Rectal smooth muscle tissue (tissue), 1 donor: ENCODE results near the gene EFCAB6.

Experiments used
- H3K27ac ChIP-seq: one replicate; pipeline ENCODE4 v1.7.0; 2013; ENCODE audit warnings: low read depth, low read length, inconsistent platforms
- H3K27me3 ChIP-seq: one replicate; pipeline ENCODE4 v1.7.0; 2013; ENCODE audit warnings: low read length; ENCODE audit not compliant: control insufficient read depth, insufficient read depth
- H3K36me3 ChIP-seq: one replicate; pipeline ENCODE4 v1.7.0; 2013; ENCODE audit warnings: low read length; ENCODE audit not compliant: control insufficient read depth, insufficient read depth
- H3K4me1 ChIP-seq: one replicate; pipeline ENCODE4 v1.7.0; 2013; ENCODE audit warnings: low read length; ENCODE audit not compliant: control insufficient read depth, insufficient read depth
- H3K4me3 ChIP-seq: one replicate; pipeline ENCODE4 v1.7.0; 2013; ENCODE audit warnings: low read length
- H3K9ac ChIP-seq: one replicate; pipeline ENCODE4 v1.7.0; 2013; ENCODE audit warnings: low read length

EFCAB6 gene

DNA sequence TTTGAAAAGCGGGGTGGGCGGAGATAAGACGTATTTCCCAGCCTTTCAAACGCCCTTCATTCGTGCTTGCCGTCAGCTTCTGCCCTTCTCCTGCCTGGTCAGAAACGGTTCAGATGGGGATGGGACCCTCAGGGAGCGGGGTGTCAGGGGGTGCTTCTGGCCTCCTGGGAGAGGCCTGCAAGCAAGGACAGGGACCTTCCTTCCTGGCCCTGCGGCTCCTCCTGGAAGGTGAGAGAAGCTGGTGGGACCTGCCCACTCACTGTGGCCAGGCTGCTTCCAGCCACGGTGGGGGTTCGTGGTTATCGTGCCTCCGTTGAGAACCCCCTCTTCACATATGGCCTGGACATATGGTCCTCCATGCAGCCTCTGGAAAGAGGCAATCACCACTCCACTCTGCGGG, 295.7 kb downstream of the EFCAB6 start:
- Histone ChIP-seq H3K27me3 (no peaks in the 10 kb centered on the region), H3K27ac (no peak overlapping the region), H3K36me3 (no peaks in the 10 kb centered on the region), H3K4me3 (no peak overlapping the region), H3K4me1 (no peaks in the 10 kb centered on the region), H3K9ac (no peak overlapping the region)

DNA sequence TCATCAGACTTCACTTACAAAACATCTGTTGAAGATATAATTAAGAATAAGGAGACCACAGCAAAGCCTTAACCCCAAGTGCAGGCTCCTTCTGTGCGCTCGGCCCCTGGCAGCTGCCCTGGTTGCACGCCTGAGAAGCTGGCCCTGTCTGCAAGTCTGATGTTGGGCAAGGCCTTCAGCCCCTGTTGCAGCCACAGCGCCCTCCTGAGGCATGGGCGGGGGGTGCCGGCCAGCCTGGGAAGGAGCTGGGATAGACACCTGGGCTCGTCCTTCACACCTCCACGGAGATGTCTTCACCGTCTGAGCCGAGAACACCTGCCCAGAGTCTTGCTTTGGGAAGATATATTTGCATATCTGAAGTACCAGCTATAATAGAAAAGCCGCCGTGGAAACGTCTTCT, 296.2 kb downstream of the EFCAB6 start:
- no peak overlapping the region for H3K27ac ChIP-seq
- H3K27me3 ChIP-seq, result no peaks in the 10 kb centered on the region
- H3K4me1 ChIP-seq, result no peaks in the 10 kb centered on the region
- no peaks in the 10 kb centered on the region for H3K36me3 ChIP-seq
- no peak overlapping the region for H3K4me3 ChIP-seq
- H3K9ac ChIP-seq, result no peak overlapping the region

GRCh38 chr22:43515411-43515810, 296.7 kb downstream of the EFCAB6 start:
- H3K9ac ChIP-seq, result no peak overlapping the region
- no peaks in the 10 kb centered on the region for H3K27me3 ChIP-seq
- H3K27ac ChIP-seq, result no peak overlapping the region
- no peaks in the 10 kb centered on the region for H3K4me1 ChIP-seq
- no peaks in the 10 kb centered on the region for H3K36me3 ChIP-seq
- no peak overlapping the region for H3K4me3 ChIP-seq

DNA sequence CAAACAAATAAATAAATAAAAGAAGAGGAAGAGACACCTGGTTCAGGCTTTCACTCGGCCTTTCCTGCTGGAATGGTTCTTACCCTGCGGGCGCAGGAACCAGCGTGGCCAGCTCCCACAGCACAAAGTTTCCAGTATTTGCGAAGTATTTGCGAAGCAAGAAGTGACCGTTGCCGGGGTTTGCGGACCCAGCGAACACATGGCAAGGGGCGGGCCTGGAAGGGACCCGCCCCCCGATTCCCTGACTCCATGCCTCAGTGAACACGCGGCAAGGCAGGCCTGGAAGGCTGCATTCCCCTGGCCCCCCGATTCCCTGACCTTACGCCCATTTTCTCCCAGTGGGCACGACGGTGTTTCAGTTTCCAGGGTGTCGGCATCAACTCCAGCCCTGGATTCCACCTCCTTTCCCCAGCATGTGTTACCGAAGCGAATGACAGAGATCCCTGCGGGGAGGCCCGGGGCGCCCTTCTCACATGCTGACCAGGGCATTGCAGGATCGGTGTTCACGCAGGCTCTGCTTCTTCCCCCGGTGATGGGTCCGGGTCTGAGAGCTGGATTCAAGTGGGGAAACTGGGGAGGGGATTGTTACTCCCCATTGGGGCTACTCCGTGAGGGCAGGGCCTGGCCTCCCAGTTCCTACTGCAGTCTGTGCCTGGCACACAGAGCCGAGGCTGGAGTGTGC, 297.5 kb downstream of the EFCAB6 start:
- Histone ChIP-seq H3K9ac (no peak overlapping the region), H3K27me3 (no peaks in the 10 kb centered on the region), H3K4me3 (no peak overlapping the region), H3K36me3 (no peaks in the 10 kb centered on the region), H3K4me1 (no peaks in the 10 kb centered on the region), H3K27ac (no peak overlapping the region)

- Histone ChIP-seq H3K27ac (no peak overlapping the region), H3K36me3 (no peaks in the 10 kb centered on the region), H3K4me1 (no peaks in the 10 kb centered on the region), H3K4me3 (no peak overlapping the region), H3K9ac (no peak overlapping the region), H3K27me3 (no peaks in the 10 kb centered on the region)
Measured at GRCh38 chr22:43512279-43512678, 299.8 kb downstream of the EFCAB6 start.

DNA sequence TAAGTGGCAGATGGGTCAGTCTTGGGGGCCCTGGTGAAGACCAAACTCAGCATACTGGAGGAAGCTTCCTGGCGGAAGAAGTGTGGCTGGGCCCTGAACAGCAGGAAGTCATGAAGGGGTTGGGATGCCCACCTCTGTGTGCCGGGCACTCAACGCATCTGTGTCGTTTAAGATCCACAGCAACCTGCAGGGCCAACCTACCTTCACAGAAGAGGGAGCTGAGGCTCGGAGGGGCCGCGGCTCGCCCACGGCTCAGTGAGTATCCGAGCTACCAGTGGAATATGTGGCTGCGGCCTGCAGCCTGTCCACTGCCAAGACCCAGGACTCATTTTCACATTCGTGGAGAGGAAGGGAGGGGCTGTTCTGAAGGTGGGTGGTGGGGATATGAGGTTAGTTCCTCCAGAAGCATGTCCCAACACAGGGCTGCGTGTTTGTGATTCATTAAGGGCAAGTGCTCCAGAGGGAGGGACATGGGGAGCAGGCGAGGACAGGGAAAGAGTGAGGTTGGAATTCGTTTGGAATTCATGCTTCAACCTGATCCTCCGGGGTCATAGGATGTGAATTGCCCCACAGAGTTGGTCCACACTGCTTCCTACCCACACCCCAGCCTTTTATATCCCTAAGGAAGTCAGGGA, 300.7 kb downstream of the EFCAB6 start:
- H3K27me3 ChIP-seq, result no peaks in the 10 kb centered on the region
- H3K9ac ChIP-seq, result no peak overlapping the region
- no peaks in the 10 kb centered on the region for H3K4me1 ChIP-seq
- no peak overlapping the region for H3K4me3 ChIP-seq
- H3K27ac ChIP-seq, result no peak overlapping the region
- H3K36me3 ChIP-seq, result no peaks in the 10 kb centered on the region

DNA sequence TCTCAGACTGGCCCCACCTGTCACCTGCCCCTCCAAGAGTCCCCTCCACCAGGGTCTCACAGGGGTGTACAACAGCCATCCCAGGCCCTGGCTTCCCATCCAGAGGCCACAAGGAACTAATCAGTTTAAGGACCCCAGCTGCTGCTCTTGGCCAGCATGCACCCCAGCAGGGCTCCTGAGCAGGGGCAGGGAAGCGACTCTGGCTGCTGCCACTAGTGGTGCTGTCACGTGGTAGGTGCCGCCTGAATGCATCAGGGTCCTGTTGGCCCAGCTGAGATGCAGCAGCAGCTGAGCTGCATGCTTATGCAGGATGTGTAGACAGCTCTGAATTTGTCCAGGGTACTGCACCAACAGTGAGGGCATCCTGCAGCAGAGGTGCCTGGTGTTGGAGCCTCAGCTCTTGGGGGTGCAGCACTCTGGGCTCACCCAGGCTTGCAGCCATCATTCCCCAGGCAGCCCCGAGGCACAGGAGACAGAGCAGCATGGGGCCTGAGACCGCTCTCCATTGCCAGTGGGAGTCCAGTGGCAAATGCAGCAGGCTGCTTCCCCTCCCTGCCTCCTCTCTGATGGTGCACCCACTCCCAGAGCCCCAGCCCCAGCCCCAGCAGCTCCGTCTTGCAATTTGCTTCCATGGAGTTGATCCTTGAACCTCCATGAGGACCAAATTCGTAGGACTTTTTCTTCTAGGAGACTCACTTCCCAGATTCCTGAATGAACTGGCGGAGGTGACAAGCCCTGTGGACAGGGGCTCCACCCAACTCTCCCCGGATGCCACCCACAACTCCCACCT, 301.6 kb downstream of the EFCAB6 start:
- H3K4me1 ChIP-seq, result no peaks in the 10 kb centered on the region

DNA sequence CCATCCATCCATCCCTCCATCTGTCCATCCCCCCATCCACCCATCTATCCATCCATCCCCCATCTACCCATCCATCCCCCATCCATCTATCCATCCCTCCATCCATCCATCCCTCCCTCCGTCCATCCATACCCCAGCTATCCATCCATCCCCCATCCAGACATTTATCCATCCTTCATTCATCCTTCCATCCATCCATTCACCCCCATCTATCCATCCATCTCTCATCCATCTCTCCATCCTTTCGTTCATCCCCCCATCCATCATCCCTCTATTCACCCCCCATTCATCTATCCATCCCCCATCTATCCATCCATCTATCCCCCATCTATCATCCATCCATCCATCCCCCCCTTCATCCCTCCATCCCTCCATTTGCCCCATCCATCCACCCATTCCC, 302.8 kb downstream of the EFCAB6 start:
- H3K27ac ChIP-seq, result no peak overlapping the region
- H3K4me3 ChIP-seq, result no peak overlapping the region
- no peak overlapping the region for H3K9ac ChIP-seq
- no peaks in the 10 kb centered on the region for H3K36me3 ChIP-seq
- H3K4me1 ChIP-seq, result no peaks in the 10 kb centered on the region
- no peaks in the 10 kb centered on the region for H3K27me3 ChIP-seq

More for the DNA sequence above, 301.6 kb downstream of the EFCAB6 start:
- H3K36me3 ChIP-seq, result no peaks in the 10 kb centered on the region
- H3K27ac ChIP-seq, result no peak overlapping the region
- no peak overlapping the region for H3K9ac ChIP-seq
- H3K27me3 ChIP-seq, result no peaks in the 10 kb centered on the region
- no peak overlapping the region for H3K4me3 ChIP-seq

DNA sequence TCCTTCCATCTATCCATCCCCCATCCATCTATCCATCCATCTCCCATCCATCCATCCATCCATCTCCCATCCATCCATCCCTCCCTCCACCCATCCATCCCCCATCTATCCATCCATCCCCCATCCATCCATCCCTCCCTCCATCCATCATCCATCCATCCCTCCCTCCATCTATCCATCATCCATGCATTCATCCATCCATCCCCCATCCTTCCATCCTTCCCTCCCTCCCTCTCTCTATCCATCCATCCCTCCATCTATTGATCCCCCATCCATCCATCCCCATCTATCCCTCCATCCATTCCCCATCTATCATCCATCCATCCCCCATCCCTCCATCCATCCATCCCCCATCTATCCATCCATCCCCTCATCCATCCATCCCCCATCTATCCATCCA, 303.6 kb downstream of the EFCAB6 start:
- Histone ChIP-seq H3K4me1 (no peaks in the 10 kb centered on the region), H3K9ac (no peak overlapping the region), H3K27ac (no peak overlapping the region), H3K27me3 (no peaks in the 10 kb centered on the region), H3K4me3 (no peak overlapping the region), H3K36me3 (no peaks in the 10 kb centered on the region)

DNA sequence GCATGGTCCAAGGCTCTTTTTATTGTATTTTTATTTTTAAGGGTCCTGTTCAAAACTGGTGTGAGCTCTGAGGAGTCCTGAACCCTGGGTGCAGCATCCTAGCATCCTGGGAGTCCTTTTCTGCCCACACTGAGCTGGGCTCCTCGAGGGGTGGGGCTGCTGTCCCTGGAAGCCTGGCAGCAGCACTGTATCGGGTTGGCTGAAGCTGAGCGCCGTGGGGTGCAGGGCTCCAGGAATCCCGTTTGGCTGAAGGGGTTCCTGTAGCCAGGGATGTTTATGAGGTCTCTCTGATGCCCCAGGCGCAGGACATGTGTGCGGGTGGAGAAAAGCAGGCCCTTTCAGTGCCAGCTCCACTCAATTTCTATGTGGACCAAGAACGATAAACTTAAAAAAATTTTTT, 304.9 kb downstream of the EFCAB6 start:
- no peak overlapping the region for H3K27ac ChIP-seq
- H3K4me1 ChIP-seq, result no peaks in the 10 kb centered on the region

GRCh38 chr22:43506487-43506886, 305.6 kb downstream of the EFCAB6 start:
- Histone ChIP-seq H3K4me3 (no peak overlapping the region), H3K4me1 (no peaks in the 10 kb centered on the region), H3K36me3 (no peaks in the 10 kb centered on the region), H3K27me3 (no peaks in the 10 kb centered on the region), H3K9ac (no peak overlapping the region), H3K27ac (no peak overlapping the region)

More for the DNA sequence above, 304.9 kb downstream of the EFCAB6 start:
- Histone ChIP-seq H3K4me3 (no peak overlapping the region), H3K9ac (no peak overlapping the region), H3K27me3 (no peaks in the 10 kb centered on the region), H3K36me3 (no peaks in the 10 kb centered on the region)

GRCh38 chr22:43505896-43506295, 306.2 kb downstream of the EFCAB6 start:
- H3K4me1 ChIP-seq, result no peaks in the 10 kb centered on the region
- no peak overlapping the region for H3K9ac ChIP-seq
- no peaks in the 10 kb centered on the region for H3K27me3 ChIP-seq
- H3K4me3 ChIP-seq, result no peak overlapping the region
- no peaks in the 10 kb centered on the region for H3K36me3 ChIP-seq
- no peak overlapping the region for H3K27ac ChIP-seq
